H9 (cell line): ENCODE data around the gene MAGI1. TPM values are rescaled to one million over a fixed set of nuclear protein-coding genes. Genes with fewer than 3 reads are reported as not detected.

Experiments used
- DNase-seq: peaks from one replicate; pipeline ENCODE4 v3.0.0-alpha.2; 2017
- H2AFZ ChIP-seq: one replicate; pipeline ENCODE4 v1.6.1; 2013; ENCODE audit warnings: mild to moderate bottlenecking, low read length, control low read depth, moderate library complexity
- H2AK5ac ChIP-seq: 2 replicates; pipeline ENCODE4 v1.6.1; 2013; ENCODE audit warnings: low read length, control low read depth, mixed read lengths; ENCODE audit not compliant: insufficient read length
- H2BK120ac ChIP-seq: one replicate; pipeline ENCODE4 v1.6.1; 2013; ENCODE audit warnings: low read depth, mild to moderate bottlenecking, low read length, control low read depth, inconsistent platforms; ENCODE audit not compliant: poor library complexity, severe bottlenecking
- H2BK12ac ChIP-seq: 2 replicates; pipeline ENCODE4 v1.6.1; 2013; ENCODE audit warnings: low read length, control low read depth, mixed read lengths, low read depth; ENCODE audit not compliant: insufficient read length
- H2BK15ac ChIP-seq: 2 replicates; pipeline ENCODE4 v1.6.1; 2013; ENCODE audit warnings: low read depth, low read length, control low read depth
- H2BK20ac ChIP-seq: one replicate; pipeline ENCODE4 v1.6.1; 2013; ENCODE audit warnings: low read depth, mild to moderate bottlenecking, low read length, control low read depth, inconsistent platforms; ENCODE audit not compliant: poor library complexity, severe bottlenecking
- H2BK5ac ChIP-seq: 2 replicates; pipeline ENCODE4 v1.6.1; 2013; ENCODE audit warnings: low read length, control low read depth, mixed read lengths; ENCODE audit not compliant: insufficient read length
- H3K14ac ChIP-seq: 2 replicates; pipeline ENCODE4 v1.6.1; 2013; ENCODE audit warnings: low read length, control low read depth; ENCODE audit not compliant: insufficient read depth
- H3K18ac ChIP-seq: 2 replicates; pipeline ENCODE4 v1.6.1; 2013; ENCODE audit warnings: low read depth, mild to moderate bottlenecking, mixed read lengths, low read length, control low read depth; ENCODE audit not compliant: insufficient read length
- H3K23ac ChIP-seq: 2 replicates; pipeline ENCODE4 v1.6.1; 2013; ENCODE audit warnings: low read length, control low read depth, mixed read lengths, low read depth; ENCODE audit not compliant: insufficient read length
- H3K23me2 ChIP-seq: 2 replicates; pipeline ENCODE4 v1.6.1; 2013; ENCODE audit warnings: low read depth, mild to moderate bottlenecking, mixed read lengths, low read length, control low read depth; ENCODE audit not compliant: insufficient read length, poor library complexity, severe bottlenecking
- H3K27ac ChIP-seq: 2 replicates; pipeline ENCODE4 v1.5.1; 2013; ENCODE audit warnings: low read length, control low read depth, mixed read lengths, low read depth; ENCODE audit not compliant: insufficient read length
- H3K27me3 ChIP-seq: 2 replicates; pipeline ENCODE4 v1.6.1; 2013; ENCODE audit warnings: low read length, control low read depth, inconsistent platforms; ENCODE audit not compliant: insufficient read depth
- H3K4ac ChIP-seq: 2 replicates; pipeline ENCODE4 v1.6.1; 2013; ENCODE audit warnings: low read depth, mild to moderate bottlenecking, control low read depth, inconsistent platforms, low read length, moderate library complexity
- H3K4me1 ChIP-seq: 2 replicates; pipeline ENCODE4 v1.6.1; 2013; ENCODE audit warnings: low read length, control low read depth, inconsistent platforms; ENCODE audit not compliant: insufficient read depth
- H3K4me2 ChIP-seq: 2 replicates; pipeline ENCODE4 v1.6.1; 2013; ENCODE audit warnings: low read length, control low read depth, mixed read lengths; ENCODE audit not compliant: insufficient read length, insufficient read depth
- H3K56ac ChIP-seq: 2 replicates; pipeline ENCODE4 v1.6.1; 2013; ENCODE audit warnings: low read depth, mild to moderate bottlenecking, mixed read lengths, low read length, control low read depth; ENCODE audit not compliant: insufficient read length
- H3K79me1 ChIP-seq: 2 replicates; pipeline ENCODE4 v1.6.1; 2013; ENCODE audit warnings: low read depth, mild to moderate bottlenecking, moderate library complexity, low read length, control low read depth, inconsistent platforms; ENCODE audit not compliant: insufficient read depth, poor library complexity, severe bottlenecking
- H3K79me2 ChIP-seq: 2 replicates; pipeline ENCODE4 v1.6.1; 2013; ENCODE audit warnings: low read length, control low read depth, inconsistent platforms; ENCODE audit not compliant: insufficient read depth
- H3K9ac ChIP-seq: 2 replicates; pipeline ENCODE4 v1.6.1; 2013; ENCODE audit warnings: low read length, control low read depth, mixed read lengths; ENCODE audit not compliant: insufficient read length; ENCODE audit errors: extremely low read depth
- H3K9me3 ChIP-seq: one replicate; pipeline ENCODE4 v1.6.1; 2013; ENCODE audit warnings: low read depth, low read length, inconsistent platforms; ENCODE audit not compliant: control insufficient read depth
- H3T11ph ChIP-seq: one replicate; pipeline ENCODE4 v1.6.1; 2013; ENCODE audit warnings: mild to moderate bottlenecking, low read length, control low read depth, inconsistent platforms
- H4K20me1 ChIP-seq: one replicate; pipeline ENCODE4 v1.6.1; 2013; ENCODE audit not compliant: control insufficient read depth, insufficient read length, insufficient read depth
- H4K5ac ChIP-seq: 2 replicates; pipeline ENCODE4 v1.6.1; 2013; ENCODE audit warnings: low read depth, mild to moderate bottlenecking, mixed read lengths, low read length, control low read depth; ENCODE audit not compliant: insufficient read length
- H4K8ac ChIP-seq: replicated peaks from 2 replicates; pipeline ENCODE4 v1.6.1; 2013; ENCODE audit warnings: low read length, control low read depth, mixed read lengths, low read depth; ENCODE audit not compliant: insufficient read length
- H4K91ac ChIP-seq: 2 replicates; pipeline ENCODE4 v1.6.1; 2013; ENCODE audit warnings: low read depth, mild to moderate bottlenecking, moderate library complexity, mixed read lengths, low read length, control low read depth; ENCODE audit not compliant: insufficient read length
- H3K27ac Mint-ChIP-seq, 3 experiments: 2 replicates in 2 of 3; 3 replicates in 1 of 3; pipeline ENCODE4 v1.8.0; 2020 to 2021; ENCODE audit warnings: mixed read lengths in 3 of 3, mild to moderate bottlenecking in 1 of 3, moderate library complexity in 1 of 3
- H3K27me3 Mint-ChIP-seq: 2 replicates; pipeline ENCODE4 v1.8.0; 2021; ENCODE audit warnings: low read depth, mild to moderate bottlenecking, moderate library complexity, mixed read lengths
- H3K36me3 Mint-ChIP-seq, 3 experiments: 2 replicates in 2 of 3; 3 replicates in 1 of 3; pipeline ENCODE4 v1.8.0; 2020 to 2021; ENCODE audit warnings: low read depth in 3 of 3, mixed read lengths in 3 of 3; ENCODE audit not compliant: insufficient read depth in 1 of 3
- H3K4me1 Mint-ChIP-seq, 2 experiments: 2 replicates each; pipeline ENCODE4 v1.8.0; 2020; ENCODE audit warnings: mixed read lengths in 2 of 2
- H3K4me3 Mint-ChIP-seq, 2 experiments: 2 replicates in 1 of 2; 3 replicates in 1 of 2; pipeline ENCODE4 v1.8.0; 2020 to 2021; ENCODE audit warnings: mild to moderate bottlenecking in 2 of 2, mixed read lengths in 2 of 2, moderate library complexity in 1 of 2
- H3K9me3 Mint-ChIP-seq, 2 experiments: 2 replicates in 1 of 2; 3 replicates in 1 of 2; pipeline ENCODE4 v1.8.0; 2020; ENCODE audit warnings: mild to moderate bottlenecking in 2 of 2, mixed read lengths in 2 of 2, moderate library complexity in 1 of 2
- WGBS: extraction: QIAGEN DNeasy Blood & Tissue Kit; methylation state at CpG from one replicate; pipeline ENCODE4 v1.1.7; 2013; ENCODE audit warnings: missing lambda C conversion rate, low lambda C conversion rate, mixed read lengths; ENCODE audit not compliant: insufficient read length; ENCODE audit errors: extremely low coverage; 5-methylcytosine and 5-hydroxymethylcytosine counted together
- total RNA-seq: library from RNA; stranded (reverse); gene quantifications from 2 replicates; pipeline ENCODE4 v1.2.1, GENCODE V29; 2021
- TF ChIP-seq, protein P1 (sequence below): fragments of 200-600 bp; sonication (generic); conservative IDR thresholded peaks from 3 replicates; pipeline ENCODE4 v1.8.0; 2021; ENCODE audit warnings: antibody characterized with exemption, mild to moderate bottlenecking

The MAGI1 gene
- total RNA-seq, 1 experiment from 2014 or later = 65.7 TPM

DNA sequence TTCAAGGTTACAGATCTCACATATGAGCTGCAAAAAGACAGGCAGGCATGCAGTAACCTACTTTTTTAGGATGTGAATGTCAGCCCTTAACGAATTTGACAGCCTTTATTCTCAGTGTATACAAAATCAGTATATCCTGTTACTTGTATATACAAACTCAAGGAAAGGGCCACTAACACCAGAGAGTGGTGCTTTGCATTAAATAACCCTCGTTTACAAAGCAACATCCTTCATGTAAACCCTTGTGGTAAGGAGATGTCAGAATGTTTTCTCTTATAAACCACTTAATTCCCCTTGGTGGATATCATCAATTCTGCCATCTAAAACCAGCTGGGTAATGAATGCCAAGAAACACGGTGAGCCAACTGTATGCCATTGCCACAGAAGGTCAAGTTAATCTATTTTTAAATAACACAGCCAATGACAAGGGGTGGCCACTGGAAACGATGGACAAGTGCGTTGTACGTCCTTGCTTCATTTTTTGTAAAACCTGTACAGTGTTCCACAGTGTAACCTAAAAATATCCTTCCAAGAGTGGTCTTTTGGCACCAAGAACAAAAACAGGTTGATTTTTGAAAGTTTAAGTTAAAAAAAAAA, 7.5 kb downstream of the MAGI1 start:
- Histone ChIP-seq H2BK120ac (no peak overlapping the region), H3K14ac (no peak overlapping the region), H2AK5ac (no peak overlapping the region), H4K8ac (no peak overlapping the region), H2BK15ac (no peak overlapping the region), H2AFZ (no peak overlapping the region), H3K79me2 (peaks cover 34% of the 10 kb centered on the region; the same call in 1 of the 2 replicates), H3K23ac (no peak overlapping the region), H3K23me2 (peaks cover 4% of the 10 kb centered on the region), H3K9me3 (no peaks in the 10 kb centered on the region), H4K91ac (no peak overlapping the region), H3T11ph (no peak overlapping the region), H2BK12ac (no peak overlapping the region), H3K18ac (no peak overlapping the region), H3K4me2 (no peak overlapping the region), H3K4me1 (peaks cover 8% of the 10 kb centered on the region; the same call in 1 of the 2 replicates), H3K56ac (no peak overlapping the region), H2BK5ac (no peak overlapping the region), H4K20me1 (no peaks in the 10 kb centered on the region), H3K79me1 (peaks cover 7% of the 10 kb centered on the region), H4K5ac (no peak overlapping the region), H2BK20ac (no peak overlapping the region), H3K27me3 (no peaks in the 10 kb centered on the region), H3K4ac (no peak overlapping the region), H3K9ac (no peak overlapping the region), H3K27ac (no peak overlapping the region)
- Mint-ChIP-seq H3K9me3 (no peaks in the 10 kb centered on the region), H3K27me3 (no peaks in the 10 kb centered on the region), H3K4me1 (peaks cover 44 to 52% of the 10 kb centered on the region in 2 experiments), H3K27ac (0 out of 7 replicates have a peak overlapping the region, but pooled peaks of 1 of the 3 experiments have one; percentile 2), H3K36me3 (peaks cover 2 to 10% (median 3%) of the 10 kb centered on the region in 3 experiments; a peak in 4 of 7 replicates), H3K4me3 (no peak overlapping the region)
- DNase-seq = no peak
- TF ChIP-seq, protein P1, sequence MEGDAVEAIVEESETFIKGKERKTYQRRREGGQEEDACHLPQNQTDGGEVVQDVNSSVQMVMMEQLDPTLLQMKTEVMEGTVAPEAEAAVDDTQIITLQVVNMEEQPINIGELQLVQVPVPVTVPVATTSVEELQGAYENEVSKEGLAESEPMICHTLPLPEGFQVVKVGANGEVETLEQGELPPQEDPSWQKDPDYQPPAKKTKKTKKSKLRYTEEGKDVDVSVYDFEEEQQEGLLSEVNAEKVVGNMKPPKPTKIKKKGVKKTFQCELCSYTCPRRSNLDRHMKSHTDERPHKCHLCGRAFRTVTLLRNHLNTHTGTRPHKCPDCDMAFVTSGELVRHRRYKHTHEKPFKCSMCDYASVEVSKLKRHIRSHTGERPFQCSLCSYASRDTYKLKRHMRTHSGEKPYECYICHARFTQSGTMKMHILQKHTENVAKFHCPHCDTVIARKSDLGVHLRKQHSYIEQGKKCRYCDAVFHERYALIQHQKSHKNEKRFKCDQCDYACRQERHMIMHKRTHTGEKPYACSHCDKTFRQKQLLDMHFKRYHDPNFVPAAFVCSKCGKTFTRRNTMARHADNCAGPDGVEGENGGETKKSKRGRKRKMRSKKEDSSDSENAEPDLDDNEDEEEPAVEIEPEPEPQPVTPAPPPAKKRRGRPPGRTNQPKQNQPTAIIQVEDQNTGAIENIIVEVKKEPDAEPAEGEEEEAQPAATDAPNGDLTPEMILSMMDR = no peak
- WGBS = no CpG with 5 or more reads among the region's 6 CpGs
